Stimulated activated CD8-positive, alpha-beta memory T cell treated with anti-CD3 and anti-CD28 coated beads, Interleukin-2, amount 100 ng/mL, for 1 hour (primary cell): ENCODE data around the gene RNU1-3.
A peak's percentile ranks its signal among the peaks of the same experiment; 100 is the strongest.
"Not testable (repeated sequence)": the region's sequence is repeated elsewhere in the genome, so short reads cannot be mapped to it uniquely, and the experiment has no call there.

ENCODE experiments used
- DNase-seq, 2 donors: peaks; one replicate each; pipeline ENCODE4 v3.0.0-alpha.2; 2020; ENCODE audit warnings: low read depth in 2 of 2

Gene RNU1-3

GRCh38 chr1:16656981-16657683 is 9.6 kb downstream of the RNU1-3 start:
- DNase-seq, result not testable (repeated sequence)

DNA sequence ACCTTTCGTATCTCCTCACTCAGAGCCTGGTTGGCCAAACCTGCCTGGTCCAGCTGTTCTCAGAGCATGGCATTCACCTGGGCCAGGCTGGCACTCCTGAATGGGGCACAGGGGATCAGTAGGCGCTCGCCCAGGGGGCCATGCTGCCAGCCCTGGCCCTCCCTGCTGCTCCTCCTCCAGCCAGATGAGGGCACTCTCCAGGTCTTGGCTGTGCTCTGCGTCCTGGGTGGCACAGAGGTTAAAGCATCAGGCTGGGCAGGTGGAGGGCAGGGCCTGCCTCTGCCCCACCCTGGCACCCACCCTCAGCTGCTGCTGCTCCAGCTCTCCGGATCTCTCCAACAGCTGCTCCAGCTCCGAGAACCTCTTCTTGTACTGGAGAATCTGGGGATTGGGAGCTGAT is 10.2 kb downstream of the RNU1-3 start:
- DNase-seq, result not testable (repeated sequence)

DNA sequence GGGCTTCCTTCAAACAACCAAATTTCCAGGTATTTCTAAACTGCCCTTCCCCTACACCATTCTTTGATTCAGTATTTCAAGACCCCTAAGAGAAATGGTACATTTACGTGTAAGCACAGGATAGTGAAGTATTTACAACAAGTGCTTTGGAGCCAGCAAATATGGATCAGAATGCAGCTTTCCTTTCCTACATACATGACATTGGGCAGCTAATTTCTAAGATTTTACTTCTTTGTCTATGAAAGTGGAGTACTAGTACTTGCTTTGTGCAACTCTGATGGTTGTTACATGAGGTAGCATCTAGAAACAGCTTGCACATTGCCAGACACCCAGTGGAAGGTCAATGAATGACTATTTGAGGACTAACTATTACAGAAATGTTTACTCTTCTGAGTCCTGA is 15.2 kb downstream of the RNU1-3 start:
- not testable (repeated sequence) for DNase-seq

GRCh38 chr1:16649960-16650359 is 16.8 kb downstream of the RNU1-3 start:
- DNase-seq, result not testable (repeated sequence)

- not testable (repeated sequence) for DNase-seq
Observed at GRCh38 chr1:16649390-16649789, 17.4 kb downstream of the RNU1-3 start.

- DNase-seq, result not testable (repeated sequence)
Observed at GRCh38 chr1:16648756-16649155, 18.0 kb downstream of the RNU1-3 start.

DNA sequence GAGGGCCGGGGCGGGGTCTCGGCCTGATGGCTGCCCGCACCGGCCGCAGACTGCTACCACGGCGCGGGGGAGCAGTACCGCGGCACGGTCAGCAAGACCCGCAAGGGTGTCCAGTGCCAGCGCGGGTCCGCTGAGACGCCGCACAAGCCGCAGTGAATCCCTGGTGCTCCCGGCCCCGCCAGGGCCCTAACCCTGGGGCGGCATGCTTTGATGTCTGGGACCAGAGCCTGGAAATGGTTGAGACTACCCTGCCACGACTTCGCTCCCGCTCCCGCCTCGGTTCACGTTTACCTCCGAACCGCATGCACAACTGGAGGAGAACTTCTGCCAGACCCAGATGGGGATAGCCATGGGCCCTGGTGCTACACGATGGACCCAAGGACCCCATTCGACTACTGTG is 18.5 kb downstream of the RNU1-3 start:
- DNase-seq, result not testable (repeated sequence)

GRCh38 chr1:16647179-16648176 is 19.3 kb downstream of the RNU1-3 start:
- DNase-seq, result not testable (repeated sequence)

GRCh38 chr1:16646716-16647115 is 20.0 kb downstream of the RNU1-3 start:
- not testable (repeated sequence) for DNase-seq

DNA sequence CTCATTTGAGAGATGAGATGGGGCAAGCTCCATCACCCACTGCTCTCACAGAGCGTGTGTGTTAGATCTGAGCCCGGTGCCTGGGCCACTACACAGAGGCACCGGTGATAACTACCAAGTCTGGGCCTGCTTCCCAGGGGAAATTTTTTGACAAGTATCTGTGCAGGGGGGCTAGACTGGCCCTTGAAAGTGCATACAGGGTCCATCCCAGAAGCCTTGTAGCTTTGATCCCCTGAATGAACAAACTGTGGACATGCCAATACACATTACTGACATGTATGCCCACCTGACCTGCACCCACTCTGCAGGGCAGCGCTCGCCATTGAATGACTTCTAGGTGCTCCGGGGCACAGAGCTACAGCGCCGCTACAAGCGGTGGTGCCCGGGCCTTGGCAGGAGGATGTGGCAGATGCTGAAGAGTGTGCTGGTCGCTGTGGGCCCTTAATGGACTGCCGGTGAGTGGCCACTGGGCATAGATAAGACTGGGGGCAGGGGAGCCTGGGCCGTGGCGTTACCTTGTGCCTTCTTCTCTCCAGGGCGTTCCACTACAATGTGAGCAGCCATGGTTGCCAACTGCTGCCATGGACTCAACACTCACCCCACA is 20.6 kb downstream of the RNU1-3 start:
- DNase-seq, result not testable (repeated sequence)

- DNase-seq, result not testable (repeated sequence)
Observed at GRCh38 chr1:16645271-16646060, 21.3 kb downstream of the RNU1-3 start.

DNA sequence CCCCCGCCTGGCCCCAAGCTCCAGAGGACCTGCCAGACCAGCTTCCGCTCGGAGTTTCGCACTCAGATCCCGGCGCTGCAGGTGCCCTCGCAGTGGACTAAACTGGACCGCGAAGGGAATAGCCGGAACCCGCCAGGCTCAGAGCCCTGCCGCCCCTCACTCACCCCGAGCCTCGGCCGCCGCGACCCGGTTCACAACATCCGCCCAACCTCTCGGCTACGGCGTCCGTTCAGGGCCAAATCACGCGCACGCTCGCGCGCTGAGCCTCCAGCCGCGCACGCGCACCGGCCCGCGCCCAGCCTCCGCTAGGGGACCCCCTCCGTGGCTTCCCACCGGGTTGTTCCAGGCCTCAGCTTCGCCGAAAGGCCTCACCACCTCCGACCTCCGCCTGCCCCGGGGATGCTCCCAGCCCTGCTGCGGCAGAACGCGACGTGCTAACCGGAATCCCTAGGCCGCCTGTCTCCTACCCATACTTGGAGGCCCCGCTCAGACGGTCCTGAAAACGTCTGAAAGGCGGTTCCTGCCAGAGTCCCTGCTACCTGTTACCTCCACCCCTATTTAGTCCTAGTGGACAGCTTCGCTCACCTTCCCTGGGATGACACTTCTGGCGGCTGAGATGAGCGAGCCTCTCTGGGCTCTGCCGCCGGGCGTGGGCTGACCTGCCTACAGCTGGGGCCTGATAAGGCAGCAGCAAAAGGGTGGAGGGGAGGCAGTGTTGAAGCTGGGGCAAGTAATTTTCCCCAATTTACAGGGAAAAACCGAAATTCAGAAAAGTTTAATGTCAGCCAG is 22.1 kb downstream of the RNU1-3 start:
- peak; percentile 100 for DNase-seq

DNA sequence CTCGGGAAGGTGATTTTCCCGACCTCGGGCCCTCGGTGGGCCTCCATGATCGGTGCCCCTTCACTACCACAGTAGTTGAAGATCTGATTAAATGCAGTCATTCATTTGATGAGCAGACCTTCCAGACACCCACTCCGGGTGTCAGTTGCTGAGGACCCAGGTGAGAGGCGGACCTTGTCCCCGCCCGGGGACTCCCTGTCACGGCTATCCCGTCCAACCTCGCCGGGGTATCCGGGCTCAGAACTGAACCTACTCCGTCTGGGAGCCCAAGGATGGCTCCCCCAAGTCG is 22.6 kb downstream of the RNU1-3 start:
- no peak for DNase-seq

GRCh38 chr1:16643476-16644192 is 23.1 kb downstream of the RNU1-3 start:
- not testable (repeated sequence) for DNase-seq

- not testable (repeated sequence) for DNase-seq
Observed at GRCh38 chr1:16643001-16643411, 23.7 kb downstream of the RNU1-3 start.

GRCh38 chr1:16642025-16642966 is 24.5 kb downstream of the RNU1-3 start:
- DNase-seq, result not testable (repeated sequence)

GRCh38 chr1:16641159-16641975 is 25.4 kb downstream of the RNU1-3 start:
- DNase-seq, result not testable (repeated sequence)
